ENCODE results near the gene HMCN2. TPM values are rescaled to one million over a fixed set of nuclear protein-coding genes. Genes with fewer than 3 reads are reported as not detected.

The HMCN2 gene
- total RNA-seq, 1 donor from 2014 or later, result 9.3 TPM

GRCh38 chr9:130383979-130384676 lies 118.6 kb downstream of the HMCN2 start:
- TF ChIP-seq CTCF (IDR thresholded peaks at IDR 0.05; ENCODE audit: partially characterized antibody, unreplicated experiment), result no peak
- Mint-ChIP-seq H3K4me3 (ENCODE audit: unreplicated experiment) (no peak overlapping the region), H3K4me1 (ENCODE audit: low read depth, unreplicated experiment) (peaks cover 11% of the 10 kb centered on the region), H3K36me3 (ENCODE audit: unreplicated experiment) (peaks cover 2% of the 10 kb centered on the region), H3K9me3 (ENCODE audit: unreplicated experiment) (peaks cover 3% of the 10 kb centered on the region), H3K27ac (ENCODE audit: unreplicated experiment) (no peak overlapping the region), H3K27me3 (ENCODE audit: unreplicated experiment) (peaks cover 3% of the 10 kb centered on the region)
- no peak for DNase-seq

GRCh38 chr9:130385257-130385656 lies 119.7 kb downstream of the HMCN2 start:
- peaks cover 5% of the 10 kb centered on the region for H3K9me3 Mint-ChIP-seq (ENCODE audit: unreplicated experiment)
- no peak overlapping the region for H3K4me3 Mint-ChIP-seq (ENCODE audit: unreplicated experiment)
- no peak for DNase-seq
- no peak overlapping the region for H3K27ac Mint-ChIP-seq (ENCODE audit: unreplicated experiment)
- H3K27me3 Mint-ChIP-seq (ENCODE audit: unreplicated experiment), result peaks cover 3% of the 10 kb centered on the region
- peaks cover 6% of the 10 kb centered on the region for H3K36me3 Mint-ChIP-seq (ENCODE audit: unreplicated experiment)
- TF ChIP-seq CTCF (IDR thresholded peaks at IDR 0.05; ENCODE audit: partially characterized antibody, unreplicated experiment), result no peak
- peaks cover 14% of the 10 kb centered on the region for H3K4me1 Mint-ChIP-seq (ENCODE audit: low read depth, unreplicated experiment)

GRCh38 chr9:130387398-130387797 lies 121.8 kb downstream of the HMCN2 start:
- peaks cover 5% of the 10 kb centered on the region for H3K9me3 Mint-ChIP-seq (ENCODE audit: unreplicated experiment)
- peaks cover 6% of the 10 kb centered on the region for H3K36me3 Mint-ChIP-seq (ENCODE audit: unreplicated experiment)
- peaks cover 16% of the 10 kb centered on the region for H3K4me1 Mint-ChIP-seq (ENCODE audit: low read depth, unreplicated experiment)
- DNase-seq, result no peak
- H3K27ac Mint-ChIP-seq (ENCODE audit: unreplicated experiment), result no peak overlapping the region
- no peak overlapping the region for H3K4me3 Mint-ChIP-seq (ENCODE audit: unreplicated experiment)
- peaks cover 6% of the 10 kb centered on the region for H3K27me3 Mint-ChIP-seq (ENCODE audit: unreplicated experiment)
- TF ChIP-seq CTCF (IDR thresholded peaks at IDR 0.05; ENCODE audit: partially characterized antibody, unreplicated experiment), result no peak

- H3K4me3 Mint-ChIP-seq (ENCODE audit: unreplicated experiment), result no peak overlapping the region
- H3K27me3 Mint-ChIP-seq (ENCODE audit: unreplicated experiment), result peaks cover 6% of the 10 kb centered on the region
- DNase-seq, result no peak
- peaks cover 6% of the 10 kb centered on the region for H3K36me3 Mint-ChIP-seq (ENCODE audit: unreplicated experiment)
- TF ChIP-seq CTCF (IDR thresholded peaks at IDR 0.05; ENCODE audit: partially characterized antibody, unreplicated experiment), result no peak
- H3K27ac Mint-ChIP-seq (ENCODE audit: unreplicated experiment), result no peak overlapping the region
- H3K4me1 Mint-ChIP-seq (ENCODE audit: low read depth, unreplicated experiment), result peaks cover 16% of the 10 kb centered on the region
- peaks cover 5% of the 10 kb centered on the region for H3K9me3 Mint-ChIP-seq (ENCODE audit: unreplicated experiment)
Observed at GRCh38 chr9:130387905-130388304, 122.3 kb downstream of the HMCN2 start.

GRCh38 chr9:130390390-130390789 lies 124.8 kb downstream of the HMCN2 start:
- H3K27ac Mint-ChIP-seq (ENCODE audit: unreplicated experiment), result no peak overlapping the region
- peaks cover 6% of the 10 kb centered on the region for H3K36me3 Mint-ChIP-seq (ENCODE audit: unreplicated experiment)
- no peak overlapping the region for H3K4me3 Mint-ChIP-seq (ENCODE audit: unreplicated experiment)
- TF ChIP-seq CTCF (IDR thresholded peaks at IDR 0.05; ENCODE audit: partially characterized antibody, unreplicated experiment), result no peak
- DNase-seq, result no peak
- H3K9me3 Mint-ChIP-seq (ENCODE audit: unreplicated experiment), result peaks cover 5% of the 10 kb centered on the region
- H3K27me3 Mint-ChIP-seq (ENCODE audit: unreplicated experiment), result peaks cover 6% of the 10 kb centered on the region
- H3K4me1 Mint-ChIP-seq (ENCODE audit: low read depth, unreplicated experiment), result peaks cover 16% of the 10 kb centered on the region

All from glutamatergic neuron (in vitro differentiated cells).